ENCODE data around the gene RNU5D-1.

Gene RNU5D-1

DNA sequence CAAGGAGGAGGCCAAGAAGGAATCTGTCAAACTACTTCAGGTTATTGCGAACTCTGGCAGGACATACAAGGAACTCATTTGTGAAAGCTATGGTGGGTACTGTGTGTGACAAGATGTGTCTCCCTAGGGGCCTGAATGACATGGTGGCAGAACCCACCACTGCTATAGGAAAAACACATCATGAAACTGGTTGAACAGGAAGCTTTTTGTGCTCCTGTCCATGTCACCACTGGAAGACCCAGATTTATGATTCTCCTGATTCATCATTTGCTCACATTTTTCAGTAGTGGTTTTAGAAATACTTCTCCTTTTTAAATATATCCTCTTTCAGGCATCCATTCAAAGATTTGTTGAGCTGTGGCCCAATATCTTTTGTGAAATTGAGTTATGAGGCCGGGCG is 32.8 kb downstream of the RNU5D-1 start:
- no peak for DNase-seq

GRCh38 chr1:44696789-44697345 is 34.1 kb downstream of the RNU5D-1 start:
- no peak for DNase-seq

DNA sequence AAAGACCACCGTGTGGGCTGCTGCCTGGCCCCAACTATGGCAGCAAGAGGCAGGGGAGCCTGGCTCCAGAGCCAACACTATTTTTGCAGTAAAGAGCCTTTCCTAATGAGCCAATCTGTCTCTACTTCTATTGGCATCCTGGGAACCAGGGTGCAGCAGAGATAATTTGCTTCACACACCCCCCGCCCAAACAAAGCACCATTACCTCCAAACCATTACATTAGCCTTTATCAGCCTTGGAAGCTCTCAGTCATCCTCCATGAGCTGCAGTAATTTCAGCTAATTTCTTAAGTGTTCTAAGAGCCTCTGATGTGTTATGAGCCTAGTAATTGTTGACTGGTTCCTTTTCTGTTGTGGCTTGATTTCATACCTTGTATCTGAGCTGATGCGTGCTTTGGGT is 34.9 kb downstream of the RNU5D-1 start:
- no peak for DNase-seq

GRCh38 chr1:44695671-44696070 is 35.3 kb downstream of the RNU5D-1 start:
- DNase-seq: no peak

DNA sequence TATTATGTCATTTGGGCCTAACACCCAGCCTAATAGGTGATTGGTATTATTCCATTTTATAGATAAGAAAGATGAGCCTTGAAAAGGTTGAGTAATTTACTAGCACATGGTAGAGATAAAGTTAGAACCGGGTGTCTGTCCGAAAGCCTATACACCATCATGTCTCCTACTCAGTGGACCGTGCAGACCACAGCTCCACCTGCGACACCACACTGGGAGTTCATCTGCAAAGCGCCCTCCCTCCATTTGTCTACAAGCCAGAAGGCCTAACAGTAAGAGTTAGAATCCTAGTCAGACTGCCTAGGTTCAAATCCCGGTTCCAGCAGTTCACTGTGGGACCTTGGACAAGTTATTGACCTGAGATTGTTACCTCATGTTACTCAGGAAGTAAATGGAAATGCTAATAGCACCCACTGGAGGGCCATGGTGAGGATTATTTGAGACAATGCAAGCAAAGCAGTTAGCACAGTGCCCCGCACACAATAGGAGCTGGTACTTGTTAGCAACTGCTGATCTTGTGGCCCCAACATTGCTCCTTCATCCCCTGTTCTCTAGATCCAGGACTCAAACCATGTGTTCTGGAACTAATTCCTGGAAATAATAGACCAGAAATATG is 36.0 kb downstream of the RNU5D-1 start:
- no peak for DNase-seq

GRCh38 chr1:44693900-44694299 is 37.1 kb downstream of the RNU5D-1 start:
- no peak for DNase-seq

GRCh38 chr1:44693159-44693558 is 37.8 kb downstream of the RNU5D-1 start:
- DNase-seq: no peak

DNA sequence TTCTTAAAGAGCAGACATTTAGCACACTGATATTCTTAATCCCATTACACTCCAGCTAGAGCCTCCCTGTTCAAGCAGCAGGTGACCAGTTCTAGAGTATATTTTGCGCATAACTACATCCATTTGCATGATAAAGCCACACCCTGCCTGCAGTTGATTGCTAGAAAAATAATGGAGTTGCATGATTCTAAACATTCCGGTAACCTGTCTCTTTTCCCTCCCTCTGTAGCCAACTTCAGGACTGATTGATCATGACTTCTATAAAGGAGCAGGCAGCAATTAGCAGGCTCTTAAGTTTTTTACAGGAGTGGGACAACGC is 41.6 kb downstream of the RNU5D-1 start:
- no peak for DNase-seq

DNA sequence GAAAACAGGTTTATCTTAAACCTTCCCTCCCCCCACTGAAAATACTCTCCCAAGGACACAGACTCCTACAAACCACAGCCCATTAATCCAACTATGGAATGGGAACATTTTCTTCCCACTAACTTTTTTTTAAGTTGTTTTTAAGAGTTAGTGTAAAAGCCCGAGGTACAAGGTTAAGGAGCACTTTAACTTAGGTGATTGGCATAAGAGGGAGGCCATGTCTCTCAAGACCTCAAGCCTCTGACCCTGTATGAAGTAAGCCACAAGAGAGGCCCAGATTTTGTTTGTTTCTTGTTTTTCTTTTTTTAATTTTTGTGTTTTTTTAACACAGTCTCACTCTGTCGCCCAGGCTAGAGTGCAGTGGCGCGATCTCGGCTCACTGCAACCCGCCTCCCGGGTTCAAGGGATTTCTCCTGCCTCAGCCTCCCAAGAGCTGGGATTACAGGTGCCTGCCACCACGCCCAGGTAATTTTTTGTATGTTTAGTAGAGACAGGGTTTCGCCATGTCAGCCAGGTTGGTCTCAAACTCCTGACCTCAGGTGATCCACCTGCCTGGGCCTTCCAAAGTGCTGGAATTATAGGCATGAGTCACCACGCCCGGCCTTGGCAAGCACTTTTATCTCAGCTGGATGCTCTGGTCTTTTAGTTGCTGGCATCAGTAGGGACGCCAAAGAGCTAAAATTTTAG is 42.1 kb downstream of the RNU5D-1 start:
- DNase-seq: no peak

DNA sequence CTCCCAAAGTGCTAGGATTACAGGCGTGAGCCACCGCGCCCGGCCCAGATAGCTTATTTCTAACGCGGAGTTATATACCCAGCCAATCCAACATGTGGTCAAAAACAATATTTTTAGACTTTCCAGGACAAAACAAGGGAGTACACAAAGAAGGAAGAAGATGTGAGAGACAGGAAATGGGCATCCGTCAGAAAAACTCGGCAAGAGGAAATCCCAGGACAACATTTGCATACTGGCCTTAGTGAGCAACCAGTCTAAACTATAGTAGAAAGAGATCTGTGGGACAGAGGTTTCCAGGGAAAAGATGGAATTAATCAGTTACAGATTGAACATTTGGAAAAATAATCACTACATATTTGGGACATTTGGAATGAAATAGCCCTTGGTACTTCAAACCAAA is 45.1 kb downstream of the RNU5D-1 start:
- no peak for DNase-seq

DNA sequence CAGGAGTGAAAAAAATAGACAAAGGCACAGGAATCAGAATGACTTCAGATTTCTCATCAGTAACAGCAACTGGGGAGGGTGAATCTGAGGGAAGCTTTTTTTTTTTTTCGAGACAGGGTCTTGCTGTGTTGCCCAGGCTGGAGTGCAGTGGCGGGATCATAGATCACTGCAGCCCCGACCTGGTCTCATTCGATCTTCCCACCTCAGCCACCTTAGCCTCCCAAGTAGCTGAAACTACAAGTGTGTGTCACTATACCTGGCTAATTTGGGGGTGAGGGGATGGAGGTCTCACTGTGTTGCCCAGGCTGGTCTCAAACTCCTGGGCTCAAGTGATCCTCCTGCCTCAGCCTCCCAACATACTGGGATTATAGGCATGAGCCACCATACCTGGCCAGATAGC is 45.8 kb downstream of the RNU5D-1 start:
- no peak for DNase-seq

- no peak for DNase-seq
Observed at GRCh38 chr1:44684525-44684924, 46.4 kb downstream of the RNU5D-1 start.

GRCh38 chr1:44682883-44683265 is 48.1 kb downstream of the RNU5D-1 start:
- DNase-seq: no peak

DNA sequence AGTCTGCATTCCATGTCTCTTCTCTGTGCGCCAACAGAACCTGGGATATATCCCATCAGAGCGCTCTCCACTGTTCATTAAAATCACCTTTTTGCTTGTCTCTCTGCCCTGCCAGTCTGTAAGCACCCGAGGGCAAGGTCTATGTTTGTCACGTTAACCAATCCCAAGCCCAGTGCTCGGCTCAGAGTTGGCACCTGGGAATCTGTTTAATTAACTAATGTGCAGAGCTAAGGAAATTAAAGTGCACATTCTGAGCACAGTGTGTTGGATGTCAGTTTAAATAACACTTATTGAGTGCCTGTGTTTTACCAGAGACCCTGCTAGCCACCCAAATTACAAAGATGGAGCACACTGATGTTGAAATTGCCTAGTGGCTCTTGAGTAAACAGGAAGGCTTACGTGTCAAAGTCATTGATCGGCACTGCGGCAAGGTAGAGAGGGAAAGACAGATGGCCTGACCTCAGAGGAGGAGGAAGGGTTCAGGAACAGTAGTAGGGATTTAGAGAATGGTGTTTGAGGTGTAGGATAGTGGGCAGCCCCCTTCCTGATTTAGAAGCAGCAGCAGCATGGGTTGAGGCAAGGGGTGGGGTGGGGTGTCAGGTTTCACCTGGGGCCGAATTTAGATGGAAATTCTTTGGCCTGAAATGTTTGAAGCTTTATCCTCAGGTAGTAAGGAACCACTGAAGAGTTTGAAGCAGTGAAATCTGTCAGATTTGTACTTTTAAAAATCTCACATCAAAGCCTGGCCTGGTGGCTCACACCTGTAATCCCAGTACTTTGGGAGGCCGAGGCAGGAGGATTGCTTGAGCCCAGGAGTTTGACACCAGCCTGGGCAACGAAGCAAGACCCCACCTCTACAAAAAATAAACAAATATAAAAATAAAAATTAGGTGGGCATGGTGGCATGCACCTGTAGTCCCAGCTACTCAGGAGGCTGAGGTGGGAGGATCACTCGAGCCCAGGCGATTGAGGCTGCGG is 48.8 kb downstream of the RNU5D-1 start:
- no peak for DNase-seq
